K562 treated with DMSO at 1 percent for 12 hours (cell line): ENCODE measurements around the gene CDS1. TPM values are rescaled to one million over a fixed set of nuclear protein-coding genes. Genes with fewer than 3 reads are reported as not detected.

Source experiments
- total RNA-seq: library from RNA; unstranded; fragments of 300-600 nt; gene quantifications from 2 replicates; pipeline ENCODE4 v1.2.3, GENCODE V29; 2022; ENCODE audit not compliant: insufficient read depth

Gene CDS1
- 0.28 and 2.4 TPM in 2 replicates for total RNA-seq

DNA sequence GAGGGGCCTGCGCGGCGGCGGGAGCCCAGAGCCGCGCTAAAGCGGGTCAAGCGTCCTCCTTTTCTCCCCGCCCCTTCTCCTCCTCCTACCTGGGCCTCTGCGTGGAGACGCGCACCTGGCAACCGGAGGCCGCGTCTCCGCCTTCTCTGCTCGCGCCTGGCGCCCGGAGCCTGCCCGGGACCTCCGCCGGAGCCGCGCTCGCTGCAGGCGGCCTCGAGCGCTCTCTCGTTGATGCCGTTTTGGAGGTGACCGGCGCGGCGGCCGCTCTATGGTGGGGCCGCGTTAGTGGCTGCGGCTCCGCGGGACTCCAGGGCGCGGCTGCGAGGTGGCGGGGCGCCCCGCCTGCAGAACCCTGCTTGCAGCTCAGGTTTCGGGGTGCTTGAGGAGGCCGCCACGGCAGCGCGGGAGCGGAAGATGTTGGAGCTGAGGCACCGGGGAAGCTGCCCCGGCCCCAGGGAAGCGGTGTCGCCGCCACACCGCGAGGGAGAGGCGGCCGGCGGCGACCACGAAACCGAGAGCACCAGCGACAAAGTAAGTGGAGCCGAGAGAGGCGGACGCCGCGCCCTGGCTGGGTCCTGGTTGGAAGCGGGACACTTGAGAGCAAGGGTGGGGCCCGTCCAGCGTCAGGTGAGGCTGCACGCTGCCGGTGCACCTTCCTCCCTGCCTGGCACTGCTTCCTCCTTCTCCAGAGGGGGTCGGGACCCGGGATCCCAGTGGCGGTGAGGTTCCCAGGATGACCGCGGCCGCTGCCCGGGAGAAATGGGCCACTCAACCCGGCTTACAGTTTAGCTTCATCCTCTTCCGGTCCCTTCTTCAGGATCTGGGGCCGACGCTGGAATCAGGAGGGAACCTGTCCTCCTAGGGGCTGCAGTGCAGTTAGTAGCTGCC lies at the start of gene CDS1:
Gene CDS1 (plus strand): TSS at position 140 of the 888 bp plus-strand sequence. CDS start 275 bp downstream, at position 415.

Other genes with a start within 250 kb of the CDS1 start
- not detected in 2 replicates for gene NKX6-1, start 83.8 kb upstream of the CDS1 start, total RNA-seq